Measurements from ENCODE around the gene IL4I1. TPM values are rescaled to one million over a fixed set of nuclear protein-coding genes. Genes with fewer than 3 reads are reported as not detected.

Gene IL4I1
- total and polyA plus RNA-seq, 2 donors (not counting 1 experiment from before 2014, with no cell fraction given): 0.48 to 3.1 TPM

DNA sequence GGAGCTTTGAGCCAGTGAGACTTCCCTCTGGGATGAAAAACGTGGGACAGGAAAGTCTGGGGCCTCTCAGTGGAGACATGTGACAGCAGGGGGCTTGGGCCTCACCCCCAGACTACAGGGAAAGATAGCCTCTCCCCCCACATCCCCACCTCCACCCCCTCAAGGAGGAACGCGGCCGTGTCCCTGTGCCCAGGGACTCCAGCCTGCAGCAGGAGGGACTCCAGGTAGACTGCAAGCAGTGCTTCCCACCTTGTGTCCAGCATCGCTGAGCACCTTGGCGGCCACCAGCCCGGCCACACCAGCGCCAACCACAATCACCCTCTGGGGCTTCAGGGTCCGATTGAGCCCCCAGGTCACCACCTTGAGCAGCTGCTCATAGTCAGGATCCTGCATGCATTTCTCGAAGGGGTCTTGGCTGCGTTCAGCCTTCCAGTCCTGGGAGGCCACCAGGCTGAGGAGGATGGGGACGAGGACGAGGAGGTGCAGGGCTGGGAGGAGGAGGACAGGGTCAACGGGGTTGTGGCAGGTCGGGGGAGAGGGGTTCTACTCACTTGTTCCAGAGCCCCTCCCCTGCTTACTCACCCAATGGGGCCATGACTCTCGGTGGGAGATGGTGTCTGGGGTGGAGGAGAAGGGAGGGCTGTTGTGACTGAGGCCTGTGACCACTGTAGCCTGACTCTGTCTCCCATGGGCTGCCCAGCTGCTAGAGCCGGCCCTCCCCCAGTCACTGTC, 955 bp downstream of the IL4I1 start:
- peaks cover 4% of the 10 kb centered on the region for H3K79me2 ChIP-seq (ENCODE audit: control insufficient read depth, insufficient read depth, low read length)
- Mint-ChIP-seq H3K9me3 (ENCODE audit: insufficient read depth) (no peaks in the 10 kb centered on the region), H3K4me3 (peak overlapping the region; percentile 89), H3K27me3 (no peaks in the 10 kb centered on the region), H3K27ac (peak overlapping the region; percentile 77), H3K4me1 (peaks cover 47% of the 10 kb centered on the region)
- H3K4me1 ChIP-seq (ENCODE audit: control insufficient read depth in 2 of 2, insufficient read depth in 2 of 2, low read length in 2 of 2): peaks cover 30 to 42% of the 10 kb centered on the region in 2 donors
- CTCF ChIA-PET: interaction anchor here (1.1 to 3.6 kb wide), 4 partner anchors 16 to 32 kb away, joined by 3 to 17 read pairs (median 10); no protein-coding TSS in a partner anchor
- TF ChIP-seq EZH2 (IDR thresholded peaks at IDR 0.05; ENCODE audit: borderline replicate concordance, insufficient read depth, low read depth, low read length, poor library complexity, severe bottlenecking): no peak
- TF ChIP-seq, protein P1, sequence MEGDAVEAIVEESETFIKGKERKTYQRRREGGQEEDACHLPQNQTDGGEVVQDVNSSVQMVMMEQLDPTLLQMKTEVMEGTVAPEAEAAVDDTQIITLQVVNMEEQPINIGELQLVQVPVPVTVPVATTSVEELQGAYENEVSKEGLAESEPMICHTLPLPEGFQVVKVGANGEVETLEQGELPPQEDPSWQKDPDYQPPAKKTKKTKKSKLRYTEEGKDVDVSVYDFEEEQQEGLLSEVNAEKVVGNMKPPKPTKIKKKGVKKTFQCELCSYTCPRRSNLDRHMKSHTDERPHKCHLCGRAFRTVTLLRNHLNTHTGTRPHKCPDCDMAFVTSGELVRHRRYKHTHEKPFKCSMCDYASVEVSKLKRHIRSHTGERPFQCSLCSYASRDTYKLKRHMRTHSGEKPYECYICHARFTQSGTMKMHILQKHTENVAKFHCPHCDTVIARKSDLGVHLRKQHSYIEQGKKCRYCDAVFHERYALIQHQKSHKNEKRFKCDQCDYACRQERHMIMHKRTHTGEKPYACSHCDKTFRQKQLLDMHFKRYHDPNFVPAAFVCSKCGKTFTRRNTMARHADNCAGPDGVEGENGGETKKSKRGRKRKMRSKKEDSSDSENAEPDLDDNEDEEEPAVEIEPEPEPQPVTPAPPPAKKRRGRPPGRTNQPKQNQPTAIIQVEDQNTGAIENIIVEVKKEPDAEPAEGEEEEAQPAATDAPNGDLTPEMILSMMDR (IDR thresholded peaks at IDR 0.05): no peak
- no peak overlapping the region for H3K27ac ChIP-seq (ENCODE audit: low read length in 2 of 2)
- H3K9ac ChIP-seq (ENCODE audit: low read length): no peak overlapping the region
- H3K9me3 ChIP-seq (ENCODE audit: control extremely low read depth in 1 of 3, control insufficient read depth in 2 of 3, insufficient read depth in 1 of 3, low read length in 2 of 3): no peaks in the 10 kb centered on the region
- peak overlapping the region; percentile 94 for H3K4me2 ChIP-seq (replicated peaks; ENCODE audit: low read depth, low read length, poor library complexity, severe bottlenecking)
- ATAC-seq (ENCODE audit: low read depth) (no peak), DNase-seq (no peak)
- H3K36me3 ChIP-seq (replicated peaks in 1 of 2; ENCODE audit: control extremely low read depth in 1 of 2, control insufficient read depth in 1 of 2, extremely low read depth in 1 of 2, insufficient read depth in 2 of 2, low read length in 1 of 2): no peaks in the 10 kb centered on the region
- intact Hi-C loops (cut with micrococcal nuclease): loop anchor here (2.0 kb wide), 1 partner anchor 15 kb away; no protein-coding TSS in a partner anchor
- H4K20me1 ChIP-seq (ENCODE audit: control insufficient read depth, insufficient read depth, low read length, poor library complexity, severe bottlenecking): no peaks in the 10 kb centered on the region
- no peak overlapping the region for H2AFZ ChIP-seq (ENCODE audit: insufficient read depth, low read depth, low read length, poor library complexity, severe bottlenecking)
- no peak overlapping the region for H3K4me3 ChIP-seq (ENCODE audit: control extremely low read depth in 1 of 5, extremely low read depth in 1 of 5, insufficient read depth in 1 of 5, low read depth in 2 of 5, low read length in 4 of 5)
- WGBS (ENCODE audit: insufficient coverage): 75% methylated on average over 13 of the region's 17 CpGs
- POLR2A ChIA-PET: interaction anchor here (1.4 to 3.0 kb wide), 3 partner anchors 16 to 33 kb away, joined by 4 to 20 read pairs (median 10); partner anchors contain the start of genes AKT1S1, ATF5, NUP62 and TBC1D17
- H3K27me3 ChIP-seq (replicated peaks in 1 of 4; ENCODE audit: control extremely low read depth in 1 of 4, control insufficient read depth in 3 of 4, insufficient read depth in 4 of 4, low read length in 3 of 4): no peaks in the 10 kb centered on the region

Data from B cell (primary cell).